Ureter (tissue), 1 donor: Measurements from ENCODE around the gene SPATA13. TPM values are rescaled to one million over a fixed set of nuclear protein-coding genes. Genes with fewer than 3 reads are reported as not detected.
A peak's percentile ranks its signal among the peaks of the same experiment; 100 is the strongest.

ENCODE experiments used
- DNase-seq: peaks from one replicate; pipeline ENCODE4 v3.0.0-alpha.2; 2020; ENCODE audit warnings: low spot score
- total RNA-seq: library from RNA; stranded (reverse); gene quantifications from one replicate; pipeline ENCODE4 v1.2.4, GENCODE V29; 2023
- donor health status: DM: yes; HTN: yes; CAD: no.

The SPATA13 gene
- total RNA-seq, 1 donor from 2014 or later: 19.0 TPM

GRCh38 chr13:24141333-24141910 is 19.1 kb upstream of the SPATA13 start:
- no peak for DNase-seq

DNA sequence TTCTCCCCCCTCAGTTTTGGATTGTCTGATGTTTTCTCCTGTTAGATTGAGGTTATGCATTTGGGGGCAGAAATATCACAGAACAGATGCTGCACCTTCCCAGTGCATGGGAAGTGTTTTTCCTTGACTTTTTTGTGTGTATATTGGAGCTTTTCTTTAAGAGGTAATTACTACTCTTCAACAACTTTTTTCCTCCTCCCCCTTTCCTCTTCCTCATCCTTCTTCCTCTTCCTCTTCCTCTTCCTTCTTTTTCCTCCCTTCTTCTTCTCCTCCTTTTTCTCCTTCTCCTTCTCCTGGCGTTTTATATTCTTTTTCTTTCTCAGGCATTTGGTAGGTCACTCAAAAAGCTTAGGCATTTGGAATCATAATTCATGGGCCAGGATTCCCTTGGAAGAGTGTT is 18.1 kb upstream of the SPATA13 start:
- DNase-seq: no peak

GRCh38 chr13:24142886-24143285 is 17.6 kb upstream of the SPATA13 start:
- DNase-seq: no peak

DNA sequence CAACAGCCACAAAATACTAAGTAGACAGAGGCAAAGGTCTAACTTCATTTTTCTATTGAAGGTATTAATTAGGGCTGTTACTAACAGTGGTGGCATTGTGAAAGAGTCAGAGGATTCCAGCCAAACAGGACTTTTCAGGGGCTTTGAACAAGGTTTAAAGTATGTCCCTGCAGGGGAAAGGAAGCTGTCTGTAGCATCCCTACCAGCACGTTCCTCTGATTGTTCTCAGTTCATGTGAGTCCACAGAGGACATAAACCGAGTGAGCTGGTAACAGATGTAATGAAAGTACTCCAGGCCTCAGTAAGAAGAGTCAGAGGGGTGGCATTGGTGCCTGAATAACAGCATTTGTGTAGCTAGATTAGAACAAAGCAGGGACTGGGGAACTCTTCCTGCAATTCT is 15.3 kb upstream of the SPATA13 start:
- DNase-seq: no peak

GRCh38 chr13:24145674-24146073 is 14.8 kb upstream of the SPATA13 start:
- DNase-seq: no peak

DNA sequence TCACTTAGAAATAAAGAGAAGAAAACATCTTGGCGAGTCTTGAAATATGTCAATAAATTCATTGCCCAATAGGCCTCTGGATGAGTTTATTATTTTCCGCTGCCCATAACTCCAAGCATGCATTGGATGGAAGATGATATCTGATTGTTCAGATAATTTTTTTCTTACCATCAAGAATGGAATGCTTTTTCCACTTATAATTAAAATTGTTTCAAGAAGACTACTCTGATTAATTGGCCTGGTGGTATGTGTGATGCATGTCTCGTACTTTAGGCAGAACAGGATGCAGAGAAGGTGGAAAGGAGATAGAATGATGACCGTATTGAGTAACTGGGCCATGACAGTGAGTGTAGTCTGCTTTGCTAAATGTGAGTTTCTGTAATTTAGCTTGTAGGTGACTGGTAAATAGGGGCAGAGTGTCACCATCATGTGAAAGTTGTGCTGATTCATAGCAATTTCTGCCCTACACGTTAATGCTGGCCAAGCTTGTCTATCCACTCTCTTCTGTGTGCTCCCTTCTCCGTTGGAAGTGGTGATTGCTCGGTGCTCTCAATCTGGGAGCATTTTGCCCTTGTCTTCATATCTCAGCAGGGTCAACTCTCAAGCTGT is 13.5 kb upstream of the SPATA13 start:
- no peak for DNase-seq

DNA sequence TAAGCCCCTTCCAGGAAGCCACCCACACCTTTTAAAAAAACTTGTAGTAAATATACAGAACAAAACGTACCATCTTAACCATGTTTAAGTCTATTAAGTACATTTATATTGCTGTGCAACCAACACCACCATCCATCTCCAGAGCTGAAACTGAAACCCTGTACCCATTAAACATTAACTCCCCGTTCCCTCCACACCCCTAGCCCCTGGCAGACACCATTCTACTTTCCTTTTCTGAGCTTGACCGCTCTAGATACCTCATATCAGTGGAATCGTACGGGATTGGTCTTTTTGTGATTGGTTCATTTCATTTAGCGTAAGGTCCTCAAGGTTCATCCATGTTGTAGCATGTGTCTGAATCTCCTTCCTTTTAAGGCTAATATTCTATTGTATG is 13.0 kb upstream of the SPATA13 start:
- no peak for DNase-seq

GRCh38 chr13:24148414-24149235 is 11.9 kb upstream of the SPATA13 start:
- DNase-seq: peak; percentile 78

DNA sequence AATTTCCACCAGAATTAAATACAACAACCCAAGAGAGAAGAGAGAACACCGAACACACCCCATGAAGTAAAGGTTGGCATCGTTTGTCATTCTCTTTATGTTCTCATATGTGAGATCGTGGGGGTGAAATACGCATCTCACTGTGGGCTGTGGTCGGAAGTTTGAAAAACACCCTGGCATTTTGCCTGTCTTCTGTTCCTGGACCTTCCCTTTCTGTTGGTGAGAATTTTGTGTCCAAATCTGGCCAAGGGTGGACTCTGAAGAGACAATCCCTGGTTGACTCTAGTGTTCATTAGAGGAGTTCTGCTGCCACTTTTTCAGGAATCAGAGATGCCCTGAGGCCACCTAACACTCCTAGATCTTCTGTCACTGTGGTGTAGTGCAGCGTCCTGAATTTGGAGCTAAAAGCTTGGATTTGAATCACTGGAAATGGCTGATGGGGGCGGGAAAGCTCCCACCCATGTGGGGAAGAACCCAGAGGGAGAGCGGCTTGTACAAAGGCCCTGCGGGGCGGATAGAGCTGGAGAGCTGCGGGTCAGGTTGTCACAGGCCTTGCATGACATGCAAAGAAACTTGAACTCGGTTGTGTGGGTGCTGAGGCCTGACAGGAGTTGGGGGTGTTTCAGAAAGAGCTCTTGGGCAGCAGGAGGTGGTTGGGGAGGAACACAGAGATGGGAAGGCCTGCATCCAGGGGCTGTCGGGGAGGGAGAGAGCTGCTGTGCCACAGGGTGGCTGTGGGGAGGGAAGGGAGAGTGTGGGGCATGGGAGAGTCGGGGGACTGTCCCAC is 11.1 kb upstream of the SPATA13 start:
- DNase-seq: no peak

GRCh38 chr13:24150572-24150971 is 9.9 kb upstream of the SPATA13 start:
- DNase-seq: no peak

GRCh38 chr13:24151864-24152263 is 8.7 kb upstream of the SPATA13 start:
- DNase-seq: no peak

DNA sequence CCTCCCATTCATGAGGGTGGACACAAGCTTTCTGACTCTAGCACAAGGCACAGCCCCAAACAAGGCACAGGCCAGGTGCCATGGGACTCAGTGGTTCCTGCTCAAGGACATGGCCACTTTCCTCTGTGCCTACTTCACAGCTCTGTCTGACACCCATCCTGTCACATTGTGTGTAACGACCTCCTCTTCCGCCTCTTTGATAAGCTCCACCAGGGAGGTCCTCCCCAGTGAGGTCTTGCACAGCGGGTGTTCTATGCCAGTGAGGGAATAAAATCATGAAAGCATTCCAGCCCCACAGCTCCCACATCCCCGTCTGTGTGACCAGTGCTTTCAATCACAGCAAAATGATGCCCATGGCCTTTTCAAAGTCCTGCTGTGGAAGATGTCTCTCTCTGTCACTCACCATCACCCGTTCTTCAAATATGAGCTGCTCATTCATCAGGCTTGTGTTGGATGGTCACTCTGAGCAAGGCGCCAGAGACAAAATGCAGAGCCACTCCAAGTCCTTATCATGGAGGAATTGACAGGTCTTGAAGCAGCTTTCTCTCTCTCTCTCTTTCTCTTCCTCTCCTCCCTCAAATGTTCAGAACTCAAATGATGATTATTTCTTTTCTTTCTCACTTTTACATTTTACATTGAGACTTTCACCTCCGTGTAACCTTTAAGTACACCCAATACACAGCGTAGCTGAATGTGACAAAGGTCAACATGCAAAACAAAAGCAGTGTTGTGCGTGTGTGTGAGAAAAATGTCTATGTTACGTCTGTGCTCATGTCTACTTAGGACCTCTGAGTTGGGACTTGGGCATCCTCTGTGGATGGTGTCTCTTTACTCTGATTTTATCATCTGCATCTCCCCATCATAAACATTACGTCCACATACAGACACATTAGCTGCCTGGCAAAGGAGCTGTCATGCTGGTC is 8.0 kb upstream of the SPATA13 start:
- DNase-seq: no peak

GRCh38 chr13:24153347-24153746 is 7.2 kb upstream of the SPATA13 start:
- DNase-seq: no peak

DNA sequence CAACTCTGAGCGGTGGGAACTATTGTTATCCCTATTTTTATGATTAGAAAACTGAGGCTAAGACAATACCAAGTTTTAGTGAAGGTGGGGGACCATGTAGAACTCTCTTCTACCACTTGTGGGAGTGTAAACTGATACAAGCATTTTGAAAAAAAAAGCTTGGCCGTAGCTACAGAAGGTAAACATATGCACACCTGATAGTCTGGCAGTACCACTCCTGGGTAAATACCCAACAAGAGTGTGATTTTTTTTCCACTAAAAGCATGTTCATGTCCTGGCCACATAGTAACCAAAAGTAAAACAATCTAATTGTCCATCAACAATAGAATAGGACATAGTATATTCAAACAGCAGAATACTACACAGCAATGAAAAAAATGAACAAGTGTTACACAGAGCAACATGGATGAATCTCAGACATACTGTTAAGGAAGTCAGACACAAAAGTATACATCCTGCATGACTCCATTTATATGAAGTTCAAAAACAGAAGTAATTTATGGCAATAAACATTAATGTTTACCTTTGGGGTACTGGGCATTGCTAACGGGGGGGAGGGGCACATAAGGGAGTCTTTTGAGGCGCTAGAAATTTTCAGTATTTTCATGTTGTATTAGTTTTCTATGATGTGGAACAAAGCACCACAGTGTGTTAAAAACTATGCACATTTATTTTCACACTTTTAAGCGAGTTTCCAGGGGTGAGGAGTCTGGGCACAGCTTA is 6.4 kb upstream of the SPATA13 start:
- no peak for DNase-seq

DNA sequence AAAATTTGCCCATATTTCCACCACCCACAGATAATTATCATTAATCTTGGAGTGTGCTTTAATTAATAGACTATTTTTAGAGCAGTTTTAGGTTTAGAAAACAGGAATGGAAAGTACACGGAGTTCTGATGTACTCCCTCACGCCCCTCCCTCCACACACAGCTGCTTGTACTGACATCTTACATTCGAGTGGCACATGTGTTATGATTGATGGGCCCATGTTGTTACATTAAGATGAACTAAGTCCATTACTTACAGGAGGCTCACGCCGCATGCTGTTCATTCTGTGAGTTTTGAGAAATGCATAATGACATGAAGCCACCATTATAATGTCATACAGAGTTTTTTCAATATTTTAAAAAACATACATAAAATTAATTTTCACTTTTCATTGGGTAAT is 1.2 kb upstream of the SPATA13 start:
- DNase-seq: no peak

GRCh38 chr13:24161010-24161775 is 673 bp downstream of the SPATA13 start:
- peak; percentile 61 for DNase-seq

GRCh38 chr13:24161980-24162525 is 1.5 kb downstream of the SPATA13 start:
- no peak for DNase-seq

DNA sequence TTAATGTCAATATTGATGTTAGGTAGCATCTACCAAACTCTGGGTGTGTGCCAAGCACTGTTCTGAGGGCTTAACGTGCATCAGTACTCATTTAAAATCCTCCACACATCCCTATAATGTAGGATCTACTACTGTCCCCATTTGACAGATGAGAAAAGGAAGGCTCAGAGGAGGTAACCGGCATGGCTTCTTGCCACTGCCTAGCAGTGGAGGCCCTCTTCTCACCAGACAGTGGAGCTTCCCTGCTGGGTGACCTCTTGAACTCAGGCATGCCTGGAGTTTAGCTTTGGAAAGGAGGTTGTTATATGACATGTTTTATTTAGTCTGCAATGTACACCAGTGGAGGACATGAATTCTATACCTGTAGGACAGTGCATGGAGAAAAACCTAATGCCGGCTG is 2.1 kb downstream of the SPATA13 start:
- no peak for DNase-seq

GRCh38 chr13:24165746-24166145 is 5.2 kb downstream of the SPATA13 start:
- DNase-seq: no peak

DNA sequence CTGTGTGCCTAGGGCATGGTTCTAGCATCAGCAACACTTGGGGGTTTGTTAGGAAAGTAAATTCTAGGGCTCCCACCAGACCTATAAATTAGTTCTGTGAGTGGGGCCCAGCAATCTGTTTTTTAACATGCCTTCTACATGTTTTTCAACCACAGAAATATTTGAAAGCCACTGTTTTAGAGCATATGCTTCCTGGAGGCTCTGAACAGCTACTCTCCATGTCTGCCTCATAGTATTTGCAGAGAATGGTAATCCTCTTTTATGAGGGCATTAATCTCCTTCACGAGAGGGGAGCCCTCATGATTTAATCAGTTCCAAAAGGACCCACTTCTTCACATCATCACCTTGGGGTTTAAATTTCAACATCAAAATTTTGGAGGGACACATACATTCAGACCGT is 6.0 kb downstream of the SPATA13 start:
- DNase-seq: no peak
